GM19452 (cell line): ENCODE data around the gene ROBO2.

Experiments
- ATAC-seq: cut with Tn5 transposase; IDR thresholded peaks from one replicate; pipeline ENCODE4 v1.9.1; 2021; ENCODE audit not compliant: unreplicated experiment

Gene ROBO2

DNA sequence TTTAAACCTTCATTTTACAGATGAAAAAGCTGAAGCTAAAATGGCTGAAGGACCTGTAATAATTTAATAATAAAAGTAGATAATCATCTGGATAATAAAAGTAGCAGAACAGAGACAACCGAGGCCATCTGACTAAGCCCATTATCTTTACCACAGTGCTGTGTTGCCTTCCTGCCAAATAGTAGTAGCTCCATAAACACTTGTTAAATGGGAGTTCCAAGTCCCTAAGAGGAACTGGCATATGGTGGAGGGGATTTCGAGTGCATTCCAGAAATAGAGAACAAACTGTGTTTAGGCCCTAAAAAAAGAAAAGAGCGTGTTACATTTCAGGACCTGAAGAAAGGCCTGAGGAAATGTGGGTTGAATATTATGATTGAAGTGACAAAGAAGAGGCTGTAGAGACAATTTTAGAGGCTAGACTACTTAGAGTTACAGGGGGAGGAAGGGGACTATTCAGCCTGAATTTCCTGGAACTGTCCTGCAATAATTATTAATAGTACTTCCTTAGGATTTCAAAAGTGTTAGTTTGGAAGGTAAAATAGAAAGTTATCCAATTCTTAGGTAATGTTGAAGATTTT is 424.3 kb downstream of the ROBO2 start:
- no peak for ATAC-seq

DNA sequence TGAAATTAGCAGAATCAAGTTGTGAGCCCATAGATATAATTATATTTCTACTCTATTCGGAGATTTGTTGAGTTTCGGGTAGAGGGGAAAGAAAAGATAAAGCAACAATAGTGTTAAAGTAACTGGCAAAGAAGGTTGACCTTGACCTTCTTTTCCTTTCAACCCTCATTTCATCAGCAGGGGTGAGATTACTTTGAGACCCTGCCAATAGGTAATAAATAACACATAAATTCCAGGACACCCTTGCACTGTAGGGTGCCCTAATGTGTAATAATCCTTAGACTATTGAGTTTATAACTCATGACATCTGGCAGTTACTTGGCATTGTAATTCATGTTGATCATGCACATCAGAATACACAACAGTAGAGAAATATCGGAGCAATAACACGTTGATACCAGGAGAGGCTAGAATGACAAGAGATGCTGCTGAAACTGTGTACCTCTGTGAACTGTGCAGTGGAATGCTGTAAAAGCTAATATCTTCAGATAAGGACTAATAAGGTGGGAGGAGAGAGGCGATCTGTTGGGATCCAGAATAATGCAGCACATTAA is 426.7 kb downstream of the ROBO2 start:
- no peak for ATAC-seq

DNA sequence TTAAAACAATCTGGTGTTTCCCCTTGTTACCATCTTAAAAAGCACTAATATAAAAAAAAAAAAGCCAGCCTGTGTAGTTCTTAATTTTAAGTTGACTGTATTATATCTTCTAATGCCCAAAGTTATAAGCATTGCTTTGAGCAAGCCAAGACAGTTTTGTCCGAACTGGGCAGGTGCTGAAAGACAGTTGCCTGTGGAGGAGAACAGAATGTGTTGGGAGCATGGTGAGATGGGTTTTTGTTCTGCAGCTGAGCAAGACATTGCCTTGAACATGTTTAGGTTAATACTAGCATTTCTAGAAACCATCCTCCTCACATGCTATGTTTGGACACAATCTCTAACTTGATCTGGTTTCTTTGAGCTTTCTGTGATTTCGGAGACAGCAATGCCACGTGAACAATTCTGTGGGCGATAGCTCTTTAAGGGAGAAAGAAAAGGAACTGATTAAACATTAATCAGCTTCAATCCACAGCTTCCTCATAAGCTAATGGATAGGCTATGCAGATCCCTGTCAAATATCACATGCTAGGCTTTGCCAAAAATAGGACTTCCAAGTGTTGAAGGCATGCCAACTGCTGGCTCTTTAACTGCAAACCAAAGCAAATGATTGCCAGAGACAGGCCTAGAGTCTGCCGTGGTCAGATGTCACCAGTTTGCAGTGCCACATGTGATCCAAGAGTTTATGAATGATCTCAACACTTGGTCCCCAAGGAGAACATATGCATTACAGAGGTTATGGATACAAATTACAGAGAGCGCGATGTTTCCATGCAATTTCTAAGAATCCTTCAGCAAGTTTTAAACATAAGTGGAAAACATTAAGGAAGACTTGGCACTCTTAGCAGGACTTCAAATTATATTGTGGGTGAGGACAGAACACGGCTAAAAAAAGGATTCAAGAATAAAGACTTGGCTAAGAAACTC is 428.1 kb downstream of the ROBO2 start:
- ATAC-seq, result no peak

DNA sequence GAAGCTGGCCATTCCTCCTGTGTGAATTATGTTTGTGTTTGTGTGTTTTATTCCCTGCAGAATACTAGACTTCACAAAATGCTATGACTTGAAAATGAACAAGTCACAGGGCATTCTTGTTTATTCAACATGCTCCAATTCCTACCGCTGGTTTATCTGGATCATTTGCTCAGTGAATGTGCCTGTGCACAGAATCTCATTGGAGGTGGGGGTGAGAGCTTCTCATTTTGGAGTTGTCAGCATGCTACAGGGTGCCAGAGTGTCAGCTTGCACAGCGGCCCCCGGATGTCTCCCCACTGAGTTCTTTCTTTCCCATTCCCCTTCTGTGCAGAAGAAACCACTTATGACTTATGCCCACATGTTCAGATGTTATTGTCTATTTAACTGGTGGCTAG is 428.7 kb downstream of the ROBO2 start:
- ATAC-seq, result no peak

DNA sequence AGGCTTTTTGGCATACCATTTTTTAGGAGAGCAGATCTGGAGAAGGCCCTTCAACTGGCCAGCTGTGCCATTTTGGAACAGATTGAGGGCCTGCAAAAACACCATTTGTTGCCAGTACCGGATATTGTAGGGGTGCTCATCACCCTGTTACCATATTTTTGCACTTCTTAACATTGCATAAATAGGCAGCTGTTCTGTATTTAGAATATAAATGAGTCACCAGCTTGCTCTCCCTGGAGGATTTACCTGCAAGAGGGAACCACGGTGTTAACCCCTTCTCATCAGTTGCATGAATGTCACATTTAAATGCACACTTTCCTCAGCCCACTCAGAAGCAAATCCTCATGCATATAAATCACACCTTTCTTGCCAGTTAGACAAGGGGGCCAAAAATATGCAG is 435.6 kb downstream of the ROBO2 start:
- ATAC-seq, result no peak

DNA sequence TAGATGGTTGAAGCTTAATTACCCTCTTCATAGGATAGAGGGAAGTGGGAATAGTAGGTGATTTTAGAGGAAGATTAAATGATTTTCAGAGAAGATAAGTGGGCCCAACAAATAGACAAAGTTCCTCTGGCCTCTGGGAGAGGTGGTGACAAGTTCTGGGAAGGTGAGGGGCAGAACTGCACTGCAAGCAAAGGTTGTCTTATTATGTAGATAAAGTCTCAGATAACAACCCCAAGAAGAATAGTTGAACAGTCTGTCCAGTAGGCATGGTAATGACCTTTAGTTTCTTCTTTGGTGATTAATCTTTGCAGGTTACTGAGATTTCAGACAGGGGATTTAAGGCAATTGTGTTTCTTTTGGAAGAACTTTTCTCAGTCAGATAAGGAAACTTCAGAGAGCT is 439.1 kb downstream of the ROBO2 start:
- ATAC-seq, result no peak

DNA sequence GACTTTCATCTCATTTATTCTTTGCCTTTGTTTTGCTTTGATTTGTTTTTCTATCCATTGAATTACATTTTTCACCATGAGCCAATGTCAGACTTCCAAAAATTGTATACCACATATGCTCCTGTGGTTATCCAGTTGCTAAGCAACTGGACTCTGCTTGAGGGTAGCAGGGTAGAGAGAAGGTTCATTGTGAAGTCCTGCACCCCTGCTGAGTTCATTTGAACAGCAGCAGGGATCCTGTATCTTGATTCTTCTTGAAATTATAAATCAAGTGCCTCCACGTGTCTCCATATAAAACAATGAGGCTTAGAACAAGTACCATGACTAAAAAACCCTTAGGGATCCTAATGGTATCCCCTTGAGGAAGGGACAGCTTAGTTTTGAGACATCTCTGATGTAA is 449.3 kb downstream of the ROBO2 start:
- ATAC-seq, result no peak

DNA sequence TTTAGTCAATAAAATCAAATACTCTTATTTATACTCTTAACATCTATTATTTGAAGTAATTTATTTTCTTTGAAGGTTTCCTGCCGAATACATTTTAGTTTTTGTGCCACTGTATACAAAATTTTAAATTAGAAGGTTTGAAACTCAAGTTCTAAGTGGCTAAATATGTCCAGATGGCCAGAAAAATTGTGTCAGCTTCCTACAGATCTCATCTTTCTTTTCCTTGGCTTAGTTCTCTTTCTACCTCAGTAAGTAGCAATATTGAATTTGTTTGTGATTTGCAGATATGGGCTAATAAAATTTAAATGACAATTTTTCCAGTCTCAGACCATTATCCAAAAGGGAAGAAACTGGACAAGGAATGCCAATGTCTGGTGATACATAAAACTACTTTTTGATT is 452.1 kb downstream of the ROBO2 start:
- ATAC-seq, result no peak

DNA sequence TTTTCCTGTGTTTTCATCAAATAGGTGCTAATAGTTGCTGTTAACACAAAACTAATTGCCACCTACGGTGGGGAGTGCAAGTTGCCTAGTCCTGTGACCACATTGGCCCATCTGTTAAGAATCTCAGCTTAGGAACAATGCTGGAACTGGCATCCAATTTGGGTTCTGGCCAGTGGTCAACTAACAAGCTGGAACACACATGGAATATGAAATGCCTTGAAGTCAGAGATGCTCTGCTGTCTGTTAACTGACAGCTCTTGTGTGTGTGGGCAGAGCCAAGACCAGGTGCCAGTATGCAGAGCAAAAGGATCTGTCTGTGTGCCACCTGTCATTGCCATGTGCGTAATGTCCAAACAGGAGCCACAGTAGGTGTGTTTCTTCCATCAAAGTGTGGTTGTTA is 460.8 kb downstream of the ROBO2 start:
- ATAC-seq, result no peak

DNA sequence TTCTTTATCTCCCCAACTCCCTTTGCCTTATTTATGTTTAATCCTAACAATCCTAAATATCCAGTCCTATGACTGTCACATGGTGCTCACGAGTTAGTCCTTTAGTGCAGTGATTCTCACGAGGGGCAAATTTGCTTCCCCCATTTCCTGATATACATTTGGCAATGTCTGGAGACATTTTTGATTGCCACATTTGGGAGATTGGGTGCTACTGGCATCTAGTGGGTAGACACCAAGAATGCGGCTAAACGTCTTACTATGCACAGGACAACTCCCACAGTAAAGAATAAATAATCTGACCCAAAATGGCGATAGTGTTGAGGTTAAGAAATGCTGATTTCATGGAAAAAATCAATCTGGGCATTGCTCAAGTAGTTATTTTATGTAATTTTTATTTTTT is 466.5 kb downstream of the ROBO2 start:
- no peak for ATAC-seq

DNA sequence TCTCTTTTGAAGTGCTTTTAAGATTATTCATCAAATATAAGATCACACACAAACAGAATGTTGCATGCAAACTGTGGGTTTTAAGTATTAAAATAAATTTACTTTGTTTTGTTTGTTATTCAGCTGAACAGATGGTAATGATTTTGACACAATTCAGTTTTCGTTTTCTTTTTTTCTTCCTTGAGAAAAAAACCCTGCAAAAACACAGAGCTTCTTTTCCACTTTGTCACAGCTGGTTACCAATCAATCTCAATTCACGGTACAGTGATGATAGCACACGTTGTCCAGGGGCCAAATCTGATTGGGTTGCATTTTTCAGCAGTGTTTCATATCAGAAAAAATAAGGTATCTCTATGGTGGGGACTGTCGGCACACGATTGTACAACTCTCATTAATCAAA is 473.6 kb downstream of the ROBO2 start:
- no peak for ATAC-seq

DNA sequence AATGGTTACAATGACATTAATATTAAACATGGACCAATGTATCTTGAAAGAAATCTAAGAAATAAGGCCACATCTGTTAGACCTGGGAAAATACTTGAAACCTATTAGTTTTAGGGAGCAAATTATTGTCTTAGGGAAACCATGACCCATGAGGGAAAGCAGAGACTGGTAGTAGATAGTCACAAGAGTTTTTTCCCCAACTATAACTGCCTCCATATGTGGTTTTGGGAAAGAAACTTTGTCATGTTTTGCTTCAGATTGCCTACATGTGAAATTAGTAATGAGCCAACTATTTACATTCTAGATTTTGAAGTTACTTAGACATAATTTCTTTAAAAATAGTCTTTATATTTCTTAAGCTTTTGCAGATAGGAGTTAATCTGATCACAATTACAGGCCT is 474.9 kb downstream of the ROBO2 start:
- ATAC-seq, result no peak

DNA sequence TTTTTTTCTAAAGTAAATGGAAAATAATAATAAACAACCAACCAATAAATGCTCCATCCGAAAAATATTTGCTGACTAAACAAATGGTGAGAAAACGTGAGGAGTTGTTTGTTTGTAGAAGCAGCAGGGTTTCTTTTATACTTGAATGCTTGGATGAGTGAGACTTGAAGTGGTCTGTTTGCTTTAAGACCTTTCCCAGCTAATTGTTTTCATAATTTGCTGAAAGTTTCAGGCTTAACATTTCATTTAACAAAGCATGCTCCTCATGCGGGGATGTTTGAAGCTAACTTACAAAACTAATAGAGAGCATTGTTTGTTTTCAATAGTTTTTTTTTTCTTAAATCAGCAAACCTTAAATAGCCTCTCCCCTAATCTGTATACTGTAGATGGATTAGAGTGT is 484.6 kb downstream of the ROBO2 start:
- ATAC-seq, result no peak

DNA sequence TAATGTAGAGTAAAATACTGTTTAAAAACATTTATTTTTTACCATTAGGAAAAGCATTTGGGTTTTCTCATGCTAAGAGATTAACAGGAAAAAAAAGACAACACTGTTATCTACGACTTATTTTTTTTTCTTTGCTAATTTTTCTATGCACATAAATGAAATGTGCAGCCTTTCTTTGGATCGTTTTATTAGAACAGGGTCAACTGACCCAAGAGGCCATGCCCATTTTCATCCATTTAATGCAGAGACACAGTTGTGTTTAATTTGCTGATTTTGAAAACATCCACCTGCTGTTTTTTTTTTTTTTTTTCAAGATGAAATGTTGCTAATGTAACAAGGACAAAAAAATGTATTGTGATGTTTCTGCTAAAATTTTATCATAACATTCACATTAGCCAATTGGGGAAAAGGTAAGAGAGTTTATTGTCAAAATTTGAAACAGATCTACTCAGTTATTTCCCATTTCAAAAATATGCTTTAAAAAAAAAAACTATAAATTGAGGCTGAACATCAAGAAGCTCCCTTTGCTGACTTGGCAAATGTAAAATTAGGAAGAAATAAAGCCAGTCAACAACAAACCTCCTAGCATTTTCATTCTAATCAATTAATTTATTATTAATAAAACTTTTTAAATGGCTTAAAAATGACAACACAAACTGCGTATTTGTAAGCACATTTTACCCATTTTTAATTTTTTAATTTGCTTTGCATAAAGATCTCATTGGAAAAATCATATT is 485.2 kb downstream of the ROBO2 start:
- ATAC-seq, result no peak

DNA sequence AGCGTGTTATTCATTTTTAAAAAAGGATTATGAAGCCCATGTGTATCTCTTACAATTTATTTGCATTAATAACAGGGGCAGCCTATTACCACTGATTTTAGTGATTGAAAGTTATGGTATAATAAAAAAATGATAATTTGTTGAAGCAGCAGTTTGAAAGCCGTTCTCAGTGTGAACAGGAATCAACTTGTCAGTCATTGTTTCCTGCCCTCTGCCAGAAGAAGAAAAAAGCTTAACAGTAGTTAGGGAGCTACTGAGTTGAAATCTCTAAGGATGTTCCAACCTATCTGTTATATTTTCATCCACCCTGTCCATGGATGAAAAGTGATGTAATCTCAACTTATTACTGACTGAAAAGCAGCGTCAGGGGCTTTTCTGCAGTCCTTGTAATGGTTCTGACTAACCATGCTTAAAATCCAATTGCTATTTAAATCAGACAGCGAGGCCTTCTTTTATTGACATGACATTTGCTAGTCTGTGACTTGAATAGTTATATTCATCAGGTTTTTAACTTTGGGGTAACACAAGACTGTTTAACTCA is 486.7 kb downstream of the ROBO2 start:
- no peak for ATAC-seq

DNA sequence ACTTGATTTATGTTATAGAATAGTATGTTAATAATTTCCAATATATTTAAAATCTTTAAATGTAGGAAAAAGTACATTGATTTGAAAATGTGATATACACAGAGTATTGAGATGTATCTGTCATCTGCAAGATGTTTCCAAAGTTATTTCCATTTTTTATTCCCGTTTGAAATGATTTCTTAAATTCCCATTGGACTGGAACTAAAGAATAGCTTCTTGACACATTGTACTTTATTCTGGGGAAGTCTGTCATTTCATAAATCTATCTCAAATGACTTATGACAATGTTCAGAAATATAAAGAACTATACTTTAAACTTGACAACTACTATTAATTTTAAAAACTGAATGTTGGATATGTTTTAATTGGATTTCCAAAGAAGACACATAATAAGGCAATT is 489.6 kb downstream of the ROBO2 start:
- ATAC-seq, result no peak

DNA sequence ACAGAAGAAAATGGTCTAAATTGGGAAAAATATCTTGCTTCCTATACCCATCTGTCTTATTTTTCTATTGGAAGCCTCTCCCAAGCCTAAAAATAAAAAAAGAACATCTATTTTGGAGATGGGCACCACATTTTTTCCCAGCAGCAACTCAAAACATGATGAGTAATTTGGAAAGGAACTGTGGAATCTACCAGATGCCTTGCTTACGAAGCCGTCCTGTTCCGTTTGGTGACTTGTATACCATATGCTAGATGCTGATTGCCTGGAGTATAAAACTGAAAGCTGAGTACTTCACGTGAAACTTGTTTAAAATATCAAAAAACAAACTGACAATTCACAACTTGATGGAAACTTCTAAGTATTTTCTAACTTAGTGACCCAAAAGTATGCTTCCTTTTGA is 491.0 kb downstream of the ROBO2 start:
- ATAC-seq, result no peak

DNA sequence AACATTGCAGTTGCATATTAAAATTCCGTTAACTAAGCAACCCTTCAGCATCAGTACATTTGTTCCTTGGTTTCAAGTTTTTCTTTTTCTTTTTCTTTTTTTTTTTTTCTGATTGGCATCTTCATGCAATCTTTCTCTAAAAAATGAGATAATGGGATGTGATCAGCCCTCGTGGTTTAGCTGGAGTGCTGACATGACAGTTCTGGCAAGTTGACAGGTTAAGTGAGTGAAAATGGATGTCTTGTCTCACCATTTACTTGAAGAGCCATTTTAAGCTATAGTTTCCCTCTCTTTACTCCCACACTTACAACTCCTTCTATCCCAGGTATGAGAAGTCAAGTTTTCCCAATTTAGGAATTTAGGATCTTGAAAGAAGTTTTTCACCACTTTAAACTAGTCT is 495.2 kb downstream of the ROBO2 start:
- no peak for ATAC-seq

DNA sequence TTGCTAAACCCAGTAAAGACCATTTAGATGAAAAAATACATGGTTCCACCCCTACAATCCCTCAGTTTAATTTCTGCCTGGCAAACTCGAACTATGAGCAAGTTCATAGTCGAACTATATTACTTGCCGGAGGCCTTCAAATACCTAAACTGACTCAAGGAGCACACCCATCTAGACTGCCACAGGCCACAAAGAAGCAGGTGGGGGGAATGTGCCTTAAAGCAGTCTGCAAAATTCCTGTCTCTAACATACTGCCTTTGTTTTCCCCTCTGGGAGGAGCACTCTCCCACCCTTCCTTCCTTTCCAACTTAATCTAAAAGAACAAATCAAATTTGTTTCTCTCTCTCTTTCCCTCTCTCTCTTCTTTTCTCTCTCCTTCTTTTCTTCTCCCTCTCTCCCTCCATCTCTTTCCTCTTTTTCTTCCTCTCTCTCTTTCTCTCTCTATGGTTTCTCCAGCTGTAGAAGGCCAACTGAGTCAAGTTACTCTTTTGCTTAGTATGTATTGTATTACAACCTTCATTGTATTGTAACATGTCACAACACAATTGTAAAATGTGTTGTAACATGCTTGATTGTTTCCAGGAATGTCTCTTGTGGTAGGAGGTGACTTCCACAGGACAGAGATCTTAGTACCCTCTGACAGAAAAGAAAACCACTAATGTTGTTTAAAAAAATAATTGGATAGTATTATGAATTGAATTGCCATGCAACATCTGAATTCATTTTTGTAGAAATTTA is 496.3 kb downstream of the ROBO2 start:
- ATAC-seq, result no peak

DNA sequence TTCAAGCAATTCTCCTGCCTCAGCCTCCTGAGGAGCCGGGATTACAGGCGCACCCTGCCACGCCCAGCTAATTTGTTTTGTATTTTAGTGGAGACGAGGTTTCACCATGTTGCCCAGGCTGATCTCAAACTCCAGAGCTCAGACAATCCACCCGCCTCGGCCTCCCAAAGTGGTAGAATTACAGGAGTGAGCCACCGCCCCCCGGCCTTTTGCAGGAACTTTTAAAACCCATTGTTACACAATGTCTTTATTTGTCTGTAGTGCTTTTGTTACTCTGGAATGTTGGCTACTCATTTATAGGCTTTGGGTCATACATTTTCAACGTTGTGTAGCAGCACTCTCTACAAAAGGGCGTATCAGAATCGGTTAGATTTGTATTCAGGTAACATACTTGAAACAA is 499.1 kb downstream of the ROBO2 start:
- ATAC-seq, result no peak

DNA sequence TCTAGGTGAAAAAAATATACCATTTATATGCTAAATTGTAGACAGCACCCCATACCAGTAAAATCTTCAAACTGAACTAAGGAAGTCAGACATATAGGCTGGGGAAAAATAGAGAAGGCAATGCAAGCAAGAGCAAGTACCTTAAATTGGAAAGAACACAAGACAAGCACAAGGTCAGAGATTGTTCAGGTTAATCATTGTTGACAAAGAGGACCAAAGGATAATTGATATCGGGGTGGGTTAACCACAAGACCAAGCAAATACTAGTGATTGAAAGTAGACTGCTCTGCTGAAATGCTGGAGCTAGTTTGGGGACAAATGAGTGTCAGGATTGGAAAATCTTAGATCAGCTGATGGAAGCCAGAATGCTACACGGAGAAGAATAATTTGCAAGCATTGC is 499.8 kb downstream of the ROBO2 start:
- no peak for ATAC-seq
